ENCODE results near the gene SLC44A3.
"Not testable (repeated sequence)": the region's sequence is repeated elsewhere in the genome, so short reads cannot be mapped to it uniquely, and the experiment has no call there.

The SLC44A3 gene

DNA sequence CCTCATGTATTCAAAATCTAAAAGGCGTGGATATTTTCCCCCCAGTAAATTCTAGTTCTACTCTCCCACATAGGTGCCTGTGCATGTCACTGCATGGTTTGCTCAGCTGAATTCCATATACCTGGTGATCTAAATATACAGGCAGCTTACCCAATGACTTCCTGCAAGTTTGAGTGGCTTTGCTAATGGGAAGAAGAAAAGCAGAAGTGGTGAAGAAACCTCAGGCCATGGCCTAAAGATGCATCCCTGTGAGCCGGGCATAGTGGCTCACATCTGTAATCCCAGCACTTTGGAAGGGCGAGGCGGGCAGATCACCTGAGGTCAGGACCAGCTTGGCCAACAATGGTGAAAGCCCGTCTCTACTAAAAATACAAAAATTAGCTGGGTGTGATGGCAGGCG lies 11.5 kb downstream of the SLC44A3 start:
- no peak overlapping the region for H3K4me3 ChIP-seq (ENCODE audit: low read length)
- H3K4me1 ChIP-seq (ENCODE audit: insufficient read depth, low read length) = no peaks in the 10 kb centered on the region
- no peaks in the 10 kb centered on the region for H3K9me3 ChIP-seq (ENCODE audit: low read length)
- H3K27me3 ChIP-seq (ENCODE audit: insufficient read depth, low read length) = no peaks in the 10 kb centered on the region
- H3K36me3 ChIP-seq (ENCODE audit: insufficient read depth, low read length) = peaks cover 6% of the 10 kb centered on the region
- no peak overlapping the region for H2AFZ ChIP-seq (ENCODE audit: low read depth, low read length)

DNA sequence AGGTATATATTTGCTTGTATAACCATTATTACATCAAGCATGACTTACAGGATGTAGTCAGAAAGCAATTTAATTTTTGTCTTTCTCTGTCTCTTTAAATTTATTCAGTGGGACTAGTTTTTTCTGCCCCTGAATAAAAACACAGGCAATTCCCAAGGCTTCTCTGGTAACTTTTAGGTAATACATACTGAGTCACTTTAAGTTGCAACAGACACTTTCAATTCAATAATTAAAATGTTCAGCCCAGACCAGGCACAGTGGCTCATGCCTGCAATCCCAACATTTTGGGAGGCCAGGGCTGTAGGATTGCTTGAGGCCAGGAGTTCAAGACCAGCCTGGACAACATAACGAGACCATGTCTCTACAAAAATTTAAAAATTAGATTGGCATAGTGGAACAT lies 12.3 kb downstream of the SLC44A3 start:
- Histone ChIP-seq H3K9me3 (ENCODE audit: low read length) (no peaks in the 10 kb centered on the region), H3K4me1 (ENCODE audit: insufficient read depth, low read length) (no peaks in the 10 kb centered on the region), H2AFZ (ENCODE audit: low read depth, low read length) (no peak overlapping the region), H3K27me3 (ENCODE audit: insufficient read depth, low read length) (no peaks in the 10 kb centered on the region), H3K36me3 (ENCODE audit: insufficient read depth, low read length) (peaks cover 6% of the 10 kb centered on the region), H3K4me3 (ENCODE audit: low read length) (no peak overlapping the region)

DNA sequence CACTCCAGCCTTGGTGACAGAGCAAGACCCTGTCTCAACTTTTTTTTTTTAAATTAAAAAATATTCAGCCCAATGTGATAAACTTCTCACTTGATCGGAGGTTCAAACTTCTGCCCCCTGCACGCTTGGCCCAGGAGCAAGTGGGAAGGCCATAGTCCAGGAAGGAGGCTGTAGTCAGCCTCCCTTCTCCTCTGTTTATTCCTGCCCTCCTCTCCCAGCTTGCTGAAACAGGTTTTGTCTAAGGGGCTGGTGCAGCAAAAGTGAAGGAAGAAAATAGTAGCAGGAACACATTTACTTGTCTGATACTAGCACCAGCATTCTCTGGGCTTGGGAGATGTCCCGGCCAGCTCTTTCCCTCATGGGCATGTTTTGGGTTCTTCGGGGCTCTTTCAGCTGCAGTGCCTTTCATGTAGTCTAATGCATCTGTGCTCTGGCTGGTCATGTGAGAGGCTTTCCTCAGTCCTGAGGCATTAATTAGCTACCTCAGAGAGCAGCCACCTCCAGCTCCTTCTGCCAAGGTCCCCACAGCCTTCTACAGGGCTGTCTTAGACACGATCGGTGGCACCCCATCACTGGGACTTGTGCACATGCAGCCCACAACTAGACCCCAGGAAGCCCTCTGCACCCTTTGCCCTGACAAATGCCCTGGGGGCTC lies 12.9 kb downstream of the SLC44A3 start:
- Histone ChIP-seq H3K27me3 (ENCODE audit: insufficient read depth, low read length) (no peaks in the 10 kb centered on the region), H2AFZ (ENCODE audit: low read depth, low read length) (no peak overlapping the region), H3K4me1 (ENCODE audit: insufficient read depth, low read length) (no peaks in the 10 kb centered on the region), H3K4me3 (ENCODE audit: low read length) (no peak overlapping the region), H3K9me3 (ENCODE audit: low read length) (no peaks in the 10 kb centered on the region), H3K36me3 (ENCODE audit: insufficient read depth, low read length) (peaks cover 6% of the 10 kb centered on the region)

DNA sequence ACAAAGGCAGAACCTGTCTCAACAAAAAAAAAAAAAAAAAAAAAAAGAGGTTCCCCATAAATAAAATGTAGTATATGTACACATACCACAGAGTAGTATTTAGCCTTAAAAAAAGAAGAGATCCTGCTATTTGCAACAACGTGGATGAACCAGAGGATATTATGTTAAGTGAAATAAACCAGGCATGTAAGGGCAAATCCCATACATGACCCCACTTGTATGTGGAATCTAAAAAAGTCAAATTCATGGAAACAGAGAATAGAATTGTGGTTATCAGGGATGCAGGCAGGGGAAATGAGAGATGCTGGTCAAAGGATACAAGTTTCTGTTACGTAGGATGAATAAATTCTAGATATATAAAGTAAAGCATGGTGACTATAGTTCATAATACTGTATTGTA lies 16.7 kb downstream of the SLC44A3 start:
- H2AFZ ChIP-seq (ENCODE audit: low read depth, low read length) = no peak overlapping the region
- no peaks in the 10 kb centered on the region for H3K4me1 ChIP-seq (ENCODE audit: insufficient read depth, low read length)
- no peaks in the 10 kb centered on the region for H3K27me3 ChIP-seq (ENCODE audit: insufficient read depth, low read length)
- H3K9me3 ChIP-seq (ENCODE audit: low read length) = no peaks in the 10 kb centered on the region
- H3K36me3 ChIP-seq (ENCODE audit: insufficient read depth, low read length) = no peaks in the 10 kb centered on the region
- H3K4me3 ChIP-seq (ENCODE audit: low read length) = no peak overlapping the region

DNA sequence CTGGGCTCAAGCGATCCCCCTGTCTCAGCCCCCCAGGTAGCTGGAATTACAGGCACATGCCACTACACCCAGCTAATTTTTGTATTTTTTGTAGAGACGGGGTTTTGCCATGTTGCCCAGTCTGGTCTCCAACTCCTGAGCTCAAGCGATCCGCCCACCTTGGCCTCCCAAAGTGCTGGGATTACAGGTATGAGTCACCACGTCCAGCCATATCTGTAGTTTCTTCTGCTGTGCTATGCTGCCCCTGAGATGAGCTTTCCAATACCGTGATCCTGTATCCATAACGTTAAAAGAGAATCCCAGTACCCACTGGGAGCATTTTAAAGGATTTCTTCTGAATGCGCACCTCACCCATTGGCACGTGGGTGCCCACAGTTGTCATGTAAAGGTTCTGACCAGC lies 20.2 kb downstream of the SLC44A3 start:
- H3K4me3 ChIP-seq (ENCODE audit: low read length); H3K36me3 ChIP-seq (ENCODE audit: insufficient read depth, low read length); H3K27me3 ChIP-seq (ENCODE audit: insufficient read depth, low read length); H2AFZ ChIP-seq (ENCODE audit: low read depth, low read length); H3K9me3 ChIP-seq (ENCODE audit: low read length); H3K4me1 ChIP-seq (ENCODE audit: insufficient read depth, low read length): not testable (repeated sequence)

DNA sequence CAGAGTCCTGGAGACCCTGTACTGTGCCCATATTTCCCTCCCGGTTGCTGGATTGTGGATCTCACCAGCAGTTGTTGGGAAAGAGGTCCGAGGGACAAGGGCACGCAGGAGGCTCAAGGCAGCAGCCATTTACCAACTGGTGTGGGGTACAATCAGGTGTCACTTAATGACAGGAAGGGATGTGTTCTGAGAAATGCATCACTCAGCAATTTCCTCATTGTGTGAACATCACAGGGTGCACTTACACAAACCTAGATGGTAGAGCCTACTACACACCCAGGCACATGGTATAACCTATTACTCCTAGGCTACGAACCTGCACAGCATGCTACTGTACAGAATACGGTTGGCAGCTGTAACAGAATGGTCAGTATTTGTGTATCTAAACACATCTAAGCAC lies 20.7 kb downstream of the SLC44A3 start:
- Histone ChIP-seq H3K36me3 (ENCODE audit: insufficient read depth, low read length) (no peaks in the 10 kb centered on the region), H2AFZ (ENCODE audit: low read depth, low read length) (no peak overlapping the region), H3K9me3 (ENCODE audit: low read length) (no peaks in the 10 kb centered on the region), H3K4me3 (ENCODE audit: low read length) (no peak overlapping the region), H3K4me1 (ENCODE audit: insufficient read depth, low read length) (no peaks in the 10 kb centered on the region), H3K27me3 (ENCODE audit: insufficient read depth, low read length) (no peaks in the 10 kb centered on the region)

DNA sequence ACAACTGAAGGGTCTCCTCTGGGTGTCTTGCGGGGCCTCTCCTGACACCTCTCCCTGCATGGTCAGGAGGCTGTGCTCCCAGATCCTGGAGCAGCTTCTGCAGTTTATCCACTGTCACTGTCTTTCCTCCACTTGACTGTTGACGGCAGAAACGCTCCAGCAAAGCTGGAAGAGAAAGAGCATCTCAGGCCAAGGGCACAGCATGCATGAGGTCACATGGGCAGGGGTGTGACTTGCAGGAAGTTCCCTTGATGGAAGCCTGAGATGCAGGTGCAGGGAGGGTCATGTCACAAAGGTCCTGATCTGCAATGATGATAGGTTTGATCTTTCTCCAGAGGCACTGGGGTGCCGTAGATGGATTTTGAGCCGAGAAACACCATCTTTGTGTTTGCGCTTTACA lies 23.3 kb downstream of the SLC44A3 start:
- H3K4me1 ChIP-seq (ENCODE audit: insufficient read depth, low read length) = peaks cover 6% of the 10 kb centered on the region
- no peaks in the 10 kb centered on the region for H3K9me3 ChIP-seq (ENCODE audit: low read length)
- no peak overlapping the region for H3K4me3 ChIP-seq (ENCODE audit: low read length)
- no peak overlapping the region for H2AFZ ChIP-seq (ENCODE audit: low read depth, low read length)
- H3K36me3 ChIP-seq (ENCODE audit: insufficient read depth, low read length) = no peaks in the 10 kb centered on the region
- H3K27me3 ChIP-seq (ENCODE audit: insufficient read depth, low read length) = no peaks in the 10 kb centered on the region

DNA sequence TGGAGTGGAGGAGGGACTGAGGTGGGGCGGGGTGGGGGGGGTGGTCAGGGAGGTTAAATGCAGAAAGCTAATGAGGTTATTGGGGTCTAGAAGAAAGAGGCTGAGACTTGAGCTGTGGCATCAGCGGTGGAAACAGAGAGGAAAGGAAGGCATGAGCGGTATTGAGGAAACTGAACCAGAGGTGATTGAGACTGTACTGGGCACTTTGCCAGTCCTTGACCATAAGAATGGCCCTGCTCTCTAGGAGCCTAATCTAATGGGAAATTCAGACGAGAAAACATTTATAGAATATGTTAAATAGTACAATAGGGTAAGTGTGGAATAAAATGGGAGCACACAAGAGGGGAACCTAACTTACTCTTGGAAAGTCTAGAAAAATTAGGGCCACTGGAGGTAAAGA lies 23.7 kb downstream of the SLC44A3 start:
- Histone ChIP-seq H3K9me3 (ENCODE audit: low read length) (no peaks in the 10 kb centered on the region), H3K27me3 (ENCODE audit: insufficient read depth, low read length) (no peaks in the 10 kb centered on the region), H2AFZ (ENCODE audit: low read depth, low read length) (no peak overlapping the region), H3K4me3 (ENCODE audit: low read length) (no peak overlapping the region), H3K36me3 (ENCODE audit: insufficient read depth, low read length) (no peaks in the 10 kb centered on the region), H3K4me1 (ENCODE audit: insufficient read depth, low read length) (peaks cover 6% of the 10 kb centered on the region)

DNA sequence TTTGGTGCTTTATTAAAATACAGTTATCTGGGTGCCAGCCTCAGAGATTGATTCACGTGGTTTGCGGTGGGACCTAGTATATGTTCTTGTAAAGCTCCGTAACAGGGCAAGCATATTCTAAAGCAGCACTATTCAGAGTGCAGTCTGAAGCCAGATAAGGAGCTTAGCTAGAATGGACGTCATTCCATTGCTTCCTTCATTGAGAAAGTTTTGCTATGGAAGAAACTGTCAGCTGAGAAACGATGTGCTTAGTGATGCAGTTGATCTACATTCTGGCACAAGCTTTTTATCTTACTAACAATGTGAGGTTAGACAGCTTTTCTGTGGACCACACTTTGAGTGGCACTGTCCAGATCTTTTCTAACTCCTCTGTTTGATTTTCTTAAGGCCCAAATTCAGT lies 26.2 kb downstream of the SLC44A3 start:
- H3K4me3 ChIP-seq (ENCODE audit: low read length) = no peak overlapping the region
- no peaks in the 10 kb centered on the region for H3K9me3 ChIP-seq (ENCODE audit: low read length)
- H2AFZ ChIP-seq (ENCODE audit: low read depth, low read length) = no peak overlapping the region
- peaks cover 6% of the 10 kb centered on the region for H3K4me1 ChIP-seq (ENCODE audit: insufficient read depth, low read length)
- no peaks in the 10 kb centered on the region for H3K36me3 ChIP-seq (ENCODE audit: insufficient read depth, low read length)
- no peaks in the 10 kb centered on the region for H3K27me3 ChIP-seq (ENCODE audit: insufficient read depth, low read length)

DNA sequence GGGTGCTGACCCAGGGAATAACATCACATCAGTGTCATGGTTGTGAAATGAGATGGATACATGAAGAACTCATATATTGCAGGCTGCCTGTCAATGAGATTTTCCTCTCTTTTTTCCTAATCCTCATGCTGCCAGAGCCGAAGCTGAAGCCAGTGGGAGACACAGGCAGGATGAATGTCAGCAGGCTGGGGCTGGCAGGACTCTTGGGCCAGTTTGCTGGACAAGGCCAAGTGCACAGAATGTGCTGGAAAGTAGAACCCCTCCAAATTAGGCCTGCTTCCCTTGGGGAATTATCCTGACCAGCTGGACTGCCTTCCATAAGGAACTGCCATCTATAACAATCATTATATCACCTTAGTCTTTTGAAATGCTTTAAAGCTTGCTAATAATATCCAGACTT lies 31.4 kb downstream of the SLC44A3 start:
- H3K27me3 ChIP-seq (ENCODE audit: insufficient read depth, low read length) = no peaks in the 10 kb centered on the region
- no peaks in the 10 kb centered on the region for H3K9me3 ChIP-seq (ENCODE audit: low read length)
- H3K4me3 ChIP-seq (ENCODE audit: low read length) = no peak overlapping the region
- H3K4me1 ChIP-seq (ENCODE audit: insufficient read depth, low read length) = peaks cover 6% of the 10 kb centered on the region
- H2AFZ ChIP-seq (ENCODE audit: low read depth, low read length) = no peak overlapping the region
- no peaks in the 10 kb centered on the region for H3K36me3 ChIP-seq (ENCODE audit: insufficient read depth, low read length)

DNA sequence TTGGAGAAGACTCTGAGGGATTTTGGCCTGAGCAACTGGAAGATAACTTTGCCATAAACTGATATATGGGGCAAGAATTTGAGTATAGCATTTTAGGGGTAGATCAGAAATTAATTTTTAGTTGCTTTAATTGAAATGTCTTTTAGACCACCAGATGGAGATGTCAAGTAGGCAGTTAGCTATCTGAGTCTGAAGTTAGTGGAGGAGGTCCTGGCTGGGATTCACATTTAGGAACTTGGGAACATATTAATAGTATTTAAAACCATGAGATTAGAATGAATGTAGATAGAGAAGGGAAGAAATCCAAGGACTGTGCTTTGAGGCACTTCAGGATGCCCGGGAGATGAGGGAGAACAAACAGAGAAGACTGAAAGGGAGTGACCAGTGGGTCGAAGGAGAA lies 32.6 kb downstream of the SLC44A3 start:
- Histone ChIP-seq H3K4me1 (ENCODE audit: insufficient read depth, low read length) (peaks cover 3% of the 10 kb centered on the region), H3K9me3 (ENCODE audit: low read length) (peaks cover 2% of the 10 kb centered on the region), H2AFZ (ENCODE audit: low read depth, low read length) (no peak overlapping the region), H3K4me3 (ENCODE audit: low read length) (no peak overlapping the region), H3K27me3 (ENCODE audit: insufficient read depth, low read length) (no peaks in the 10 kb centered on the region), H3K36me3 (ENCODE audit: insufficient read depth, low read length) (no peaks in the 10 kb centered on the region)

DNA sequence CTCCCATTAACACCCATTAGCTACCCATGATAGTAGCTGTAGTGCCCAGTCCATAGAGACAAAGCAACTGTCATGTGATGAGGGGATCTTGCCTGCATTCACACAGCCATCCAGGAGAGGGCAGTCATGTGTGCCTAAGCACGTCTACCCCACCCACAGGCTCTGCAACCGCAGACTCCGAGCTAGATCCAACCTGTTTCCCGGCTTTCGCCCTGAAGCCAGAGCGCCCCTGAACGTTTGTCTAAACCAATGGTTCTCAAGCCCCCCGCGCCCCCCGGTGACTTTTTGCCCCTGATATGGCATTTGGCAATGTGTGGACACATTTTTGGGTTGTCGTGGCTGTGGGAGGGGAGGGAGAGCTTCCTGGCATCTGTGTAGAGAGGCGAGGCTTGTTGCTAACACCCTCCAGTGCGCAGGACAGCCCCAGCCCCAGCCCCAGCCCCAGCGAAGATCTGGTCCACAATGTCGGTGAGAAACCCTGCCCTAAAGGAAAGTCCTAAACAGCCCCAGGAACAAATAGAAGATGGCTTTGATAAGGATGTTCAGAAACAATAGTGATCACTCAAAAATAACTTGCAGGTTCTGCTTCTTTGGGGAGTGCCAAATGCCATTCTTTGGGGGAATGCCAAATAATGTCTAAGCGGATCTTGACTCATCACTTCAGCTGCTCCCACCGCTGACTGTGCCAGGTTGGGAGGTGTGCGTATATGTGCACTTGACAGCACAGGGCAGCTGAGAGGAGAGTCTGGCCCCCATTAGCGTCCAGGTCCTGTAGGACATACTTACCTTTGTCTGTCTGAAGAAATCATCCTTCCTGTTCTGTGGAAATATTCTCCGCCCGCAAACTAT lies 34.5 kb downstream of the SLC44A3 start:
- H3K36me3 ChIP-seq (ENCODE audit: insufficient read depth, low read length) = no peaks in the 10 kb centered on the region
- peaks cover 3% of the 10 kb centered on the region for H3K4me1 ChIP-seq (ENCODE audit: insufficient read depth, low read length)
- H3K9me3 ChIP-seq (ENCODE audit: low read length) = peaks cover 2% of the 10 kb centered on the region
- no peak overlapping the region for H3K4me3 ChIP-seq (ENCODE audit: low read length)
- peak overlapping the region; percentile 14 for H2AFZ ChIP-seq (ENCODE audit: low read depth, low read length)
- H3K27me3 ChIP-seq (ENCODE audit: insufficient read depth, low read length) = no peaks in the 10 kb centered on the region

DNA sequence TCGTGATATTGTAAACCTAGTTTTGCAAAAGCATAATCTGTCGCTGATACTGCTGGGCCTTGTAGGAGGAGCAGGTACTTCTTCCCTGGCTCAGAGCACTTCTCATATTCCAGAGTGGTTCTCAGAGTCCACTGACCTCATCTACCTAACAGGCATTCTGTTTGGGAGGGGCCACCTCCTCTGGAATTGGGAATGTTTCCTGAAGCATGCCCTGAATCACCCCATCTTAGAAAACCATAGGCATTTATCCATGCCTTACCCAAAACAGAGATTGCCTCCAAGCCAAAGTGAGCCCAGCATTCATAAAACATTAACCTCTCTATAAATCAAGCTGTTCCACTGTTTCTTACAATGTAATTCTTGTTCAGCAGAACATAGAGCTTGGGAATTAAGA lies 35.1 kb downstream of the SLC44A3 start:
- Histone ChIP-seq H3K36me3 (ENCODE audit: insufficient read depth, low read length) (no peaks in the 10 kb centered on the region), H3K4me3 (ENCODE audit: low read length) (no peak overlapping the region), H3K4me1 (ENCODE audit: insufficient read depth, low read length) (peaks cover 3% of the 10 kb centered on the region), H3K27me3 (ENCODE audit: insufficient read depth, low read length) (no peaks in the 10 kb centered on the region), H3K9me3 (ENCODE audit: low read length) (peaks cover 2% of the 10 kb centered on the region), H2AFZ (ENCODE audit: low read depth, low read length) (no peak overlapping the region)
